NCI-H748 (cell line): ENCODE data around the gene ABHD17B.
"Not testable (repeated sequence)": the region's sequence is repeated elsewhere in the genome, so short reads cannot be mapped to it uniquely, and the experiment has no call there.

ENCODE experiments used
- DNase-seq: peaks from one replicate; lab custom pipeline; 2025; ENCODE audit not compliant: unreplicated experiment; lab: John Stamatoyannopoulos, UW

ABHD17B gene

DNA sequence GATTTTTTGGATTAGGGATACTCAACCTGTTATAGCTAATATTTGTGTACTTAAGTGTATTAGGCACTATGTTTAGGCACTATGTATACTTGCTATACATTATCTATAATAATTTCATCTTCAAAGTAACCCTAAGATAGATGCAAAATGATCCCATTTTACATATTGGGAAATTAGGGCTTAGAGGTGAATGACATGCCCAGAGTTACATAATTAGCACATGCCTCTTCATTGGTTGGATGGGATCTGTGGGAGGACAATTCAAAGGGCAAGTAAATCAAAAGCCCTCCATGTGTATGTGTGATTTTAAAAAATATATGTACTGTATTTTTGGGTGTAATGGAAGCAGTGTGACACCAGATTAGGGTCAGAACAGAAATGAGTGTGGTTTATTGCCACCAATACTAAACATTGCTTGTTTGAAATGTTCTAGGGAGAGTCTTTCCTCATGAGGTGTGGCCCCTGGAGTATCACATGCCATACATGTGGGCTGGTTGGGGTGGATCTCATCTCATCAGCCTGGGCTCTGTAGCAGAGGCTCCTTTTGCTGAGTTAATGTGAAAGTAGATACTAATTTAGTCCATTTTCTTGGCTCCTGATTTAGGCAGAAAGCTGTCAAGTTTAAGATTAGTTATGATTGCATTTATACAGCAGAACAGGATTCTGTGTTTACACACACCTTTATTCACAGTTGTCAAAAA, 6.0 kb upstream of the ABHD17B start:
- DNase-seq: no peak

- no peak for DNase-seq
Observed at GRCh38 chr9:71915495-71915894, 4.5 kb upstream of the ABHD17B start.

- no peak for DNase-seq
Observed at GRCh38 chr9:71911908-71912335, 929 bp upstream of the ABHD17B start.

GRCh38 chr9:71910650-71911060, 338 bp downstream of the ABHD17B start:
- no peak for DNase-seq

DNA sequence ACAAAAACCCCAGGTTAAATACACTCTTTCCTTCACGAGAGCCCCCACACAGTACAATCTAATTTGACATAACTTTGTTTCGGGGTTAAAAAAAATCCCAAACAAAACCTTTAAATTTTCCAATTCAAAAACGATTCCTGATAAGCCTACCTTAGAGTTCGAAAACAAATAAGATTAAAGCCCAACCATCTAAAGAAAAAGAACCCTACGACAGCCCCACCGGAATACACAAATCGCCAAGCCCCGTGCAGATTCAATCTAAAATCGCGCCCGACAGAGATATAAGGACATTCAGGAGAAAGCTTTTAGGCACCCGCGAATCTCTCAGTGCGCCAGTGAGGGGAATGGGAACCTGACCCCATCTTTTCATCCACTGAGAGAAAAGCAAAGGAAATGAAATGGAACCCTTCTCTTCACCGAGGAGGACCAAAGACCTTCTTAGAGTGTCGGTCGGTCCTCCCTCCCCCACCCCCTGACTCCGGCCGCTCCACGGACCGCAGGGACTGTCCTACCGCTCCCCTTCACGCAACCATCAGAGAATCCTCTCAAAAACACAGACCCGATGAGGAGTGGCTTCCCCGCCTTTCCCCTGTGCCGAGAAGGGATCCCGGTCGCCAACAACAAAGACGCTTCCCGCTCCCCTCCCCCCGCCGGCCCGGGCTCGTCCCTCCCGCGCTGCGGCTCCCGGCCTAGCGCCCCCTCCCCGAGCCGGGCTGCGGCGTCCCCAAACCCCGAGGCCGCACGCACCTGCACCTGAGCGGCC, 925 bp downstream of the ABHD17B start:
- DNase-seq: peak; percentile 72

DNA sequence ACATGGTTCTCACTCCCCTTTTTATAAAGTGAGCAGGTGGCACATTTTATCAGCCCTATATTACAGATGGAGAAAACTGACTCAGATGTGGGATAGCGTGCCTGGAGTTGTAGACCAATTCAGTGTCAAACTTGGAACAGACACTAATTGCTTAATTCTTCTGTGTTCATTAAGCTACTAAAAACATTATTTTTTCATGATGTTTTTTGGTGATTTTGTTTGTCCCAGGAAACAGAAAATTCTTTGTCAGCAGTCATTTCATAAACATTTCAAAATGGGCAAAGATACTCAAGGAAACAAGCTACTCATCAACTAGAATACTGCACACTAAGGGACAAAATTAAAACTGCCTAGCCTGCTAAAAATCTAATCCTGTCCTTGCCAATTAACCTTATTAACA, 2.2 kb downstream of the ABHD17B start:
- DNase-seq: no peak

DNA sequence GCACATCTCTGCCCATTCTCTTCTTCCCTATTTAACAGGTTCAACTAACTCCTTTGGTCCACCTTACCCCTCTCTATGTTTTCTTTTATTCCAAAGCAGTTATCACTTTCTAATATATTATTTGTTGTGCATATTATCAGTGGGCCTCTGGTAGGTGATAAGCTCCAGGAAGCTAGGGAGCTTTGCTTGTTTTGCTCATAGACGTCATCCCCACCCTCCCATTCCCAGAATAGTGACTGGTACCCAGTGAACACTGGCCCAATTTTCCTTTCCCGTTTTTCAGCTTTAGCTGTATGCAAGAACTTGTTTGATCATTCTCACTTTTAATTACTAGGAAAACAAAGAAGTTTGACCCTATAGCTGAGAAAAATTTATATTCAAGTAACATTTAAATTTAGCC, 6.9 kb downstream of the ABHD17B start:
- DNase-seq: no peak

GRCh38 chr9:71901695-71902597, 9.0 kb downstream of the ABHD17B start:
- no peak for DNase-seq

DNA sequence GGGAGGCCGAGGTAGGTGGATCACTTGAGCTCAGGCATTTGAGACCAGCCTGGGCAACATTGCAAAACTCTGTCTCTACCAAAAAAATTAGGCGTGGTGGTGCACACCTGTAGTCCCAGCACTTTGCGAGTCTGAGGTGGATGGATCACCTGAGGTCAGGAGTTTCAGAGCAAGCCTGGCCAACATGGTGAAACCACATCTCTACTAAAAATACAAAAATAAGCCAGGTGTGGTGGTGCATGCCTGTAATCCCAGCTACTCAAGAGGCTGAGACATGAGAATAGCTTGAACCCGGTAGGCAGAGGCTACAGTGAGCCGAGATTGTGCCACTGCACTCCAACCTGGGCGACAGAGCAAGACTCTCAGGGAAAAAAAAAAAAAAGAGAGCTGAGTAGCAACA, 12.2 kb downstream of the ABHD17B start:
- not testable (repeated sequence) for DNase-seq

- no peak for DNase-seq
Observed at GRCh38 chr9:71897577-71897976, 13.4 kb downstream of the ABHD17B start.

- DNase-seq: no peak
Observed at GRCh38 chr9:71896761-71897160, 14.2 kb downstream of the ABHD17B start.

- no peak for DNase-seq
Observed at GRCh38 chr9:71895955-71896354, 15.0 kb downstream of the ABHD17B start.

GRCh38 chr9:71895117-71895516, 15.9 kb downstream of the ABHD17B start:
- DNase-seq: no peak

DNA sequence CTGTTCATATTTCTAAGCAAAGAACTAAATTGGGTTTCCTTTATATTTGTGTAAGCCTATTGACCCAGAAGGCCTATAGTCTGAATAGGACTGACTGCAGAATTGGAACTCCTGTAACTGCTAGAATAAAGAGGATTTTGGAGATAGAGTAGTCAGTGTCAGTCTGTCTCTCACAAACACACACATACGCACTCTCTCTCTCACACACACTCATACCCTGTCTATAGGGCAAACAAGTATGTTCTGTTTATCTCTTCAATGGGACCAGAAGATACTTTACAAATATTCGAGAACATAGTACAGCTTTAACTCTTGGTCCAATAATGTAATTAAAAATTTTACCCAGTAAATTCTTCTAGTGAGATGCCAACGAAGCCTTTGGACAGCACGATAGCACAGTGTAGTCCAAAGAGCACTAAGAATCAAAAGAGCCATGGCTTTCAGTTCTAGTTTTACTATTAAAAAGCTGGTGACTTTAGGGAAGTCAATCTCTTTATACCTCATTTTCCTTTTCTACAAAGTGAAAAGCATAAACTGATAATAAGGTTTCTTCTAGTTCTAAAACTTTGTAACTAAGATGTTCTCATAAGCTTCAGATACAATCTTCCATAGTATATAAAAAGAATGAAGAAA, 19.3 kb downstream of the ABHD17B start:
- DNase-seq: no peak

GRCh38 chr9:71890042-71890679, 20.8 kb downstream of the ABHD17B start:
- no peak for DNase-seq

DNA sequence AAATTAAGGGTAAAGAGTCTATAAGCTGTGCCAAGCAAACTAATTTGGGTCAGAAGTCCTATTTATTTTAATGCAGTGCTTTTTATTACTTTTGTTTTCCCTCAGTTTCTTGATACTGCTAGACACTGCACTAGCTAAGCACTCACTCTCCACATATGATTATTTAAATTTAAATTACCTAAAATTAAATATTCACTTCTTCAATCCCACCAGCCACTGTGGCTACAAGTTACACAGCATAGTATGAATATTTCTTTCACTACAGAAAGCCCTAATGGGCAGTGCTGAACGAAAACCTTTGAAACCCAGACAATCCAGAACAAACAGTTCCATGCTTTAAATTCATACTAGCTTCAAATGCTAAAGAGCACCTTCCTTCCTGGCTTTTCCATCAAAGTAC, 23.6 kb downstream of the ABHD17B start:
- no peak for DNase-seq

GRCh38 chr9:71886541-71886940, 24.5 kb downstream of the ABHD17B start:
- no peak for DNase-seq

GRCh38 chr9:71886015-71886414, 25.0 kb downstream of the ABHD17B start:
- no peak for DNase-seq

DNA sequence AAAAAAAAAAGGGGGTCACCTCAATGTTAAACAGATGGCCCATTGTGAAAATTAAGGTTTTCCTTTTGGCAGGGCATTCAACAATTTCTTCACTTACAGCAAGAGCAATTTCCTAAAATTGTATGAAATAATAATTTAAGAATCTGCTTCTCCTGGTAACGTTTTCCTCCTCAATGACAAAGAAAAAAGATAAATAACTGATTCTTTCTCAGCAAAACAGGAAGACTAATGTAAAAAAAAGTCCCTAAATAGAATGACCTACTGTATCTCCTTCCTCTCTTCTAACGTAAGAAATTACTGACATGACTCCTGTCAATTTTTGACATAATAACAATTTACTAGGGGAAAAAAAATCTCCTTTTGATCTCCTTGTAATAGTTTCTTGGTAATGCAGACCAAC, 25.5 kb downstream of the ABHD17B start:
- DNase-seq: no peak

DNA sequence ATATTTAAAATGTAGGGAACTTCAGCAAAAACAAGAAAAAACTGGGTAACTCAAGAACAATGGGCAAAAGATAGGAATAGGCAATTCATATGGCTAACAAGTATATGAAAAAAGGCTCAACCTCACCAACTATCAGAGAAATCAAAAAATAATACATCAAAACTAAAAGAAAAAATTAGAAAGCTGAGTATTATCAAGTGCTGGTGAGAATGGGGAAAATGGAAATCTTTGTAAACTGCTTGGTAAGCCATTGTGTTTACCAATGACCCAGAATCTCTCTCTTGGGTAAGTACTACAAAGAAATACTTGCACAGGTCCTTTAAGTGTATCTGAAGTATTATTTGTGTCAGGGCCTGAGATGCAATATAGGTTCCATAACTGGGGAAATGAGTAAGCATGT, 27.0 kb downstream of the ABHD17B start:
- DNase-seq: no peak
